Natural killer cell (primary cell): Measurements from ENCODE around the gene CCDC150. TPM values are rescaled to one million over a fixed set of nuclear protein-coding genes. Genes with fewer than 3 reads are reported as not detected.

ENCODE experiments used
- ATAC-seq, 3 donors: fragments of 150-1000 bp in 2 of 3; fragments of 200-7000 bp in 1 of 3; cut with Tn5 transposase; 1 replicate in 1 of 3; 2 replicates in 2 of 3; pipeline ENCODE4 v1.10.0; 2021; ENCODE audit warnings: mild to moderate bottlenecking in 2 of 3, moderate library complexity in 2 of 3
- DNase-seq, 2 donors: peaks; one replicate each; pipeline versions ENCODE4 v3.0.0 to v3.0.0-alpha.2; 2013 to 2021; ENCODE audit warnings: mixed read lengths in 1 of 2
- H3K27ac ChIP-seq: one replicate; pipeline ENCODE4 v1.5.1; 2013; ENCODE audit warnings: mild to moderate bottlenecking, low read length
- H3K27me3 ChIP-seq: one replicate; pipeline ENCODE4 v1.6.1; 2013; ENCODE audit warnings: low read length; ENCODE audit not compliant: control insufficient read depth, insufficient read depth
- H3K36me3 ChIP-seq: one replicate; pipeline ENCODE4 v1.6.1; 2013; ENCODE audit warnings: low read length; ENCODE audit not compliant: control insufficient read depth, insufficient read depth
- H3K4me1 ChIP-seq: one replicate; pipeline ENCODE4 v1.6.1; 2013; ENCODE audit warnings: low read length; ENCODE audit not compliant: control insufficient read depth, insufficient read depth
- H3K4me3 ChIP-seq: one replicate; pipeline ENCODE4 v1.5.1; 2013; ENCODE audit warnings: low read length
- H3K9me3 ChIP-seq: one replicate; pipeline ENCODE4 v1.6.1; 2013; ENCODE audit warnings: low read length; ENCODE audit not compliant: control insufficient read depth, insufficient read depth
- H3K27ac Mint-ChIP-seq, 2 donors: one replicate each; pipeline ENCODE4 v1.8.0; 2022; ENCODE audit warnings: mild to moderate bottlenecking in 2 of 2, mixed read lengths in 2 of 2, moderate library complexity in 1 of 2
- H3K27me3 Mint-ChIP-seq, 2 donors: one replicate each; pipeline ENCODE4 v1.8.0; 2022; ENCODE audit warnings: low read depth in 2 of 2, mixed read lengths in 2 of 2
- H3K36me3 Mint-ChIP-seq: one replicate; pipeline ENCODE4 v1.8.0; 2022; ENCODE audit warnings: mixed read lengths
- H3K4me1 Mint-ChIP-seq, 2 donors: one replicate each; pipeline ENCODE4 v1.8.0; 2022; ENCODE audit warnings: mixed read lengths in 2 of 2
- H3K4me3 Mint-ChIP-seq: one replicate; pipeline ENCODE4 v1.8.0; 2022; ENCODE audit warnings: mild to moderate bottlenecking, moderate library complexity, mixed read lengths
- H3K9me3 Mint-ChIP-seq, 2 donors: one replicate each; pipeline ENCODE4 v1.8.0; 2022; ENCODE audit warnings: mixed read lengths in 2 of 2
- CTCF ChIP-seq: fragments of 200-600 bp; IDR thresholded peaks from one replicate; pipeline ENCODE4 v1.8.0; 2022; ENCODE audit warnings: antibody characterized with exemption
- WGBS: methylation state at CpG from one replicate; pipeline ENCODE4 v1.1.7; 2013; ENCODE audit warnings: missing lambda C conversion rate; ENCODE audit not compliant: insufficient coverage; 5-methylcytosine and 5-hydroxymethylcytosine counted together
- intact Hi-C: fragments of 100-400 bp; cut with micrococcal nuclease; formaldehyde crosslinking; loops from one replicate; pipeline ENCODE4 v1.14.2; 2022
- total RNA-seq, 4 donors: library from RNA; stranded (reverse); fragments of 120-200 nt in 1 of 4; gene quantifications; one replicate each; pipeline versions ENCODE4 v1.2.3 to v1.2.4, GENCODE V29; 2013 to 2022

CCDC150 gene
- total RNA-seq, 3 donors from 2014 or later (not counting 1 experiment from before 2014, with no cell fraction given), result 1.1 to 2.3 (median 1.3) TPM

GRCh38 chr2:196613302-196613701 lies 26.2 kb upstream of the CCDC150 start:
- Histone ChIP-seq H3K36me3 (no peaks in the 10 kb centered on the region), H3K4me3 (no peak overlapping the region), H3K27ac (no peak overlapping the region), H3K27me3 (no peaks in the 10 kb centered on the region), H3K9me3 (no peaks in the 10 kb centered on the region), H3K4me1 (no peaks in the 10 kb centered on the region)
- no peak overlapping the region for H3K4me3 Mint-ChIP-seq
- TF ChIP-seq CTCF, result no peak
- H3K36me3 Mint-ChIP-seq, result no peaks in the 10 kb centered on the region
- ATAC-seq, result no peak
- peaks cover 0 to 9% of the 10 kb centered on the region in 2 donors for H3K27me3 Mint-ChIP-seq
- DNase-seq, result no peak
- WGBS, result 100% methylated on average over 1 of the region's 2 CpGs
- intact Hi-C loops, result no loop called here
- no peaks in the 10 kb centered on the region for H3K9me3 Mint-ChIP-seq
- no peaks in the 10 kb centered on the region for H3K4me1 Mint-ChIP-seq
- H3K27ac Mint-ChIP-seq, result no peak overlapping the region

GRCh38 chr2:196617430-196617829 lies 22.1 kb upstream of the CCDC150 start:
- no peak overlapping the region for H3K4me3 Mint-ChIP-seq
- no peaks in the 10 kb centered on the region for H3K9me3 Mint-ChIP-seq
- WGBS, result 74% methylated on average over 3 of the region's 3 CpGs
- no peak for DNase-seq
- no peak for ATAC-seq
- no peaks in the 10 kb centered on the region for H3K4me1 Mint-ChIP-seq
- intact Hi-C loops, result no loop called here
- no peaks in the 10 kb centered on the region for H3K36me3 ChIP-seq
- H3K27ac ChIP-seq, result no peak overlapping the region
- H3K27ac Mint-ChIP-seq, result no peak overlapping the region
- no peak for TF ChIP-seq CTCF
- no peaks in the 10 kb centered on the region for H3K4me1 ChIP-seq
- H3K36me3 Mint-ChIP-seq, result no peaks in the 10 kb centered on the region
- peaks cover 11 to 29% of the 10 kb centered on the region in 2 donors for H3K27me3 Mint-ChIP-seq
- H3K27me3 ChIP-seq, result no peaks in the 10 kb centered on the region
- no peak overlapping the region for H3K4me3 ChIP-seq
- no peaks in the 10 kb centered on the region for H3K9me3 ChIP-seq

GRCh38 chr2:196618661-196619060 lies 20.9 kb upstream of the CCDC150 start:
- no peaks in the 10 kb centered on the region for H3K4me1 ChIP-seq
- H3K9me3 ChIP-seq, result no peaks in the 10 kb centered on the region
- H3K27ac ChIP-seq, result no peak overlapping the region
- Mint-ChIP-seq H3K36me3 (no peaks in the 10 kb centered on the region), H3K9me3 (no peaks in the 10 kb centered on the region), H3K4me1 (no peaks in the 10 kb centered on the region), H3K27ac (no peak overlapping the region), H3K4me3 (no peak overlapping the region), H3K27me3 (peaks cover 12 to 41% of the 10 kb centered on the region in 2 donors)
- TF ChIP-seq CTCF, result no peak
- H3K4me3 ChIP-seq, result no peak overlapping the region
- no peaks in the 10 kb centered on the region for H3K36me3 ChIP-seq
- ATAC-seq (no peak), DNase-seq (no peak)
- intact Hi-C loops, result no loop called here
- no peaks in the 10 kb centered on the region for H3K27me3 ChIP-seq
- WGBS, result 83% methylated on average over 4 of the region's 4 CpGs

GRCh38 chr2:196630531-196630930 lies 9.0 kb upstream of the CCDC150 start:
- peaks cover 4% of the 10 kb centered on the region for H3K27me3 ChIP-seq
- H3K4me3 ChIP-seq, result no peak overlapping the region
- Mint-ChIP-seq H3K27me3 (peaks cover 17 to 39% of the 10 kb centered on the region in 2 donors), H3K9me3 (peaks cover 2 to 6% of the 10 kb centered on the region in 2 donors), H3K36me3 (peaks cover 20% of the 10 kb centered on the region), H3K27ac (no peak overlapping the region), H3K4me1 (no peaks in the 10 kb centered on the region), H3K4me3 (no peak overlapping the region)
- no peak for TF ChIP-seq CTCF
- ATAC-seq (no peak), DNase-seq (no peak)
- no peak overlapping the region for H3K27ac ChIP-seq
- no peaks in the 10 kb centered on the region for H3K4me1 ChIP-seq
- no peaks in the 10 kb centered on the region for H3K9me3 ChIP-seq
- 29% methylated on average over 1 of the region's 2 CpGs for WGBS
- no peaks in the 10 kb centered on the region for H3K36me3 ChIP-seq
- intact Hi-C loops, result no loop called here
